Osteoblast (primary cell): ENCODE results near the gene LHFPL3. TPM values are rescaled to one million over a fixed set of nuclear protein-coding genes. Genes with fewer than 3 reads are reported as not detected.

ENCODE experiments used
- DNase-seq: peaks from one replicate; pipeline ENCODE4 v3.0.0; 2011; ENCODE audit warnings: low spot score, mixed read lengths; ENCODE audit not compliant: insufficient read length; ENCODE audit errors: missing footprints
- H2AFZ ChIP-seq: 2 replicates; pipeline ENCODE4 v1.6.0; 2011; ENCODE audit warnings: mild to moderate bottlenecking, low read length
- H3K27ac ChIP-seq: 2 replicates; pipeline ENCODE4 v1.5.1; 2011; ENCODE audit warnings: mild to moderate bottlenecking, low read depth, low read length, moderate library complexity
- H3K27me3 ChIP-seq: 2 replicates; pipeline ENCODE4 v1.6.0; 2012; ENCODE audit warnings: mild to moderate bottlenecking, control low read depth, inconsistent platforms, low read length, moderate library complexity; ENCODE audit not compliant: insufficient read depth
- H3K36me3 ChIP-seq: 2 replicates; pipeline ENCODE4 v1.5.1; 2011; ENCODE audit warnings: mild to moderate bottlenecking, low read length, control low read depth, moderate library complexity; ENCODE audit not compliant: insufficient read depth
- H3K4me1 ChIP-seq: 2 replicates; pipeline ENCODE4 v1.5.1; 2011; ENCODE audit warnings: mild to moderate bottlenecking, low read length, control low read depth, moderate library complexity; ENCODE audit not compliant: insufficient read depth
- H3K4me2 ChIP-seq: 2 replicates; pipeline ENCODE4 v1.6.0; 2011; ENCODE audit warnings: mild to moderate bottlenecking, low read length; ENCODE audit not compliant: insufficient read depth
- H3K4me3 ChIP-seq: fragments of 200-600 bp; sonication (generic); 3 replicates; pipeline ENCODE4 v1.5.1; 2012; ENCODE audit warnings: mild to moderate bottlenecking, low read length, inconsistent platforms; ENCODE audit not compliant: insufficient read depth
- H3K79me2 ChIP-seq: 2 replicates; pipeline ENCODE4 v1.6.0; 2012; ENCODE audit warnings: mild to moderate bottlenecking, low read length, control low read depth, inconsistent platforms; ENCODE audit not compliant: insufficient read depth
- H3K9me3 ChIP-seq: 2 replicates; pipeline ENCODE4 v1.5.1; 2011; ENCODE audit warnings: low read depth, low read length, control low read depth
- H4K20me1 ChIP-seq: 2 replicates; pipeline ENCODE4 v1.6.0; 2012; ENCODE audit warnings: mild to moderate bottlenecking, low read length, control low read depth; ENCODE audit not compliant: insufficient read depth
- total RNA-seq: library from RNA; depleted of rRNA; stranded (reverse); fragments of >200 nt; gene quantifications from 2 replicates; pipeline ENCODE4 v1.2.3, GENCODE V29; 2012
- TF ChIP-seq, protein P1 (sequence below): IDR thresholded peaks from 2 replicates; pipeline ENCODE4 v1.5.1; 2011; ENCODE audit warnings: mild to moderate bottlenecking, low read depth, low read length, moderate library complexity; ENCODE audit errors: extremely low read depth

The LHFPL3 gene
- total RNA-seq, 1 donor, result not detected

DNA sequence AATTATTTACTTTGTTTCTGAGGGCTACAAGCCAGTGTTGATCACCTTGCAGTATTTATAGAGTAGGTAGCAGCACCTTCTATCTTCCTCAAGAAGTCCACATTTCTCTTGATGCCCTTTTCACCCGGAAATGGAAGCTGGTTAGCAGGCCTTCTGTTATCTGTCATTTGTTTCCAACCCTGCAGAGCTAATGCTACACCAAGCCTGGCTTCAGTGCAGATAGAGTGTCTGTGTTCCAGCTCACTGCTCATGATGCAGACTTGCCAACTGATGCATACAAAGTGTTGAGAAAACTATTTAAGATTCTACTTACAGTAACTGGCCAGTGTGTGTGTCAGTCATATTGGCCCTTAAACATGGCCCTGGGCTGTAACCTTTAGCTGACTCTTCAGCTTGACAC lies 301.0 kb downstream of the LHFPL3 start:
- DNase-seq, result no peak
- Histone ChIP-seq H3K4me1 (no peaks in the 10 kb centered on the region), H3K36me3 (no peaks in the 10 kb centered on the region), H3K79me2 (no peaks in the 10 kb centered on the region), H3K4me3 (no peak overlapping the region), H3K27me3 (no peaks in the 10 kb centered on the region), H3K9me3 (no peaks in the 10 kb centered on the region), H2AFZ (no peak overlapping the region), H3K27ac (no peak overlapping the region), H3K4me2 (no peak overlapping the region), H4K20me1 (no peaks in the 10 kb centered on the region)
- TF ChIP-seq, protein P1, sequence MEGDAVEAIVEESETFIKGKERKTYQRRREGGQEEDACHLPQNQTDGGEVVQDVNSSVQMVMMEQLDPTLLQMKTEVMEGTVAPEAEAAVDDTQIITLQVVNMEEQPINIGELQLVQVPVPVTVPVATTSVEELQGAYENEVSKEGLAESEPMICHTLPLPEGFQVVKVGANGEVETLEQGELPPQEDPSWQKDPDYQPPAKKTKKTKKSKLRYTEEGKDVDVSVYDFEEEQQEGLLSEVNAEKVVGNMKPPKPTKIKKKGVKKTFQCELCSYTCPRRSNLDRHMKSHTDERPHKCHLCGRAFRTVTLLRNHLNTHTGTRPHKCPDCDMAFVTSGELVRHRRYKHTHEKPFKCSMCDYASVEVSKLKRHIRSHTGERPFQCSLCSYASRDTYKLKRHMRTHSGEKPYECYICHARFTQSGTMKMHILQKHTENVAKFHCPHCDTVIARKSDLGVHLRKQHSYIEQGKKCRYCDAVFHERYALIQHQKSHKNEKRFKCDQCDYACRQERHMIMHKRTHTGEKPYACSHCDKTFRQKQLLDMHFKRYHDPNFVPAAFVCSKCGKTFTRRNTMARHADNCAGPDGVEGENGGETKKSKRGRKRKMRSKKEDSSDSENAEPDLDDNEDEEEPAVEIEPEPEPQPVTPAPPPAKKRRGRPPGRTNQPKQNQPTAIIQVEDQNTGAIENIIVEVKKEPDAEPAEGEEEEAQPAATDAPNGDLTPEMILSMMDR, result no peak

- Histone ChIP-seq H3K4me3 (no peak overlapping the region), H3K36me3 (no peaks in the 10 kb centered on the region), H2AFZ (no peak overlapping the region), H3K4me1 (no peaks in the 10 kb centered on the region), H3K4me2 (no peak overlapping the region), H3K27me3 (no peaks in the 10 kb centered on the region), H4K20me1 (no peaks in the 10 kb centered on the region), H3K79me2 (no peaks in the 10 kb centered on the region), H3K27ac (no peak overlapping the region), H3K9me3 (no peaks in the 10 kb centered on the region)
- DNase-seq, result no peak
- TF ChIP-seq, protein P1, result no peak
Measured at GRCh38 chr7:104640506-104640905, 312.1 kb downstream of the LHFPL3 start.

DNA sequence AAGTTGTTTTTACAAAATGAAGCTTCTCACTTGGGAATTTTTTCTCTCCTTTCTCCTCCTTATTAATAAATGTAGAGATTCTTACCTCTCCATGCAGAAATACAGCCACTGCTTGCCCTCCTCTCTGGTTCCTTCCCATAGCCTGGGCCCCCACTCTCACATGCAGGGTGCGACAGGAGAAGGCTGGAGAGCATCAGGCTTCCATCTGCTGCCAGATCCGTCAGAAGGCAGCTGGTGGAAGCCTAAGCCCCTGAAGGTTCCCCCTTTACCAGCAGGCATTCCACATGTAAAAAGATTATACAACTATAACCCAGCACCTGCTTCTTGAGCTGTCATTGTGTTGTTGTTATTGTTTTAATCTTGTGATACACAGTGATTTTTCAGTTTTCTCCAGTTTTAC lies 314.2 kb downstream of the LHFPL3 start:
- Histone ChIP-seq H2AFZ (no peak overlapping the region), H3K9me3 (no peaks in the 10 kb centered on the region), H3K4me2 (no peak overlapping the region), H4K20me1 (no peaks in the 10 kb centered on the region), H3K79me2 (no peaks in the 10 kb centered on the region), H3K27ac (no peak overlapping the region), H3K36me3 (no peaks in the 10 kb centered on the region), H3K4me3 (no peak overlapping the region), H3K27me3 (no peaks in the 10 kb centered on the region), H3K4me1 (no peaks in the 10 kb centered on the region)
- TF ChIP-seq, protein P1, result no peak
- no peak for DNase-seq

GRCh38 chr7:104643587-104644217 lies 315.3 kb downstream of the LHFPL3 start:
- Histone ChIP-seq H3K36me3 (no peaks in the 10 kb centered on the region), H3K79me2 (no peaks in the 10 kb centered on the region), H3K27me3 (no peaks in the 10 kb centered on the region), H3K4me3 (no peak overlapping the region), H2AFZ (no peak overlapping the region), H3K9me3 (no peaks in the 10 kb centered on the region), H3K4me2 (no peak overlapping the region), H4K20me1 (no peaks in the 10 kb centered on the region), H3K27ac (no peak overlapping the region), H3K4me1 (no peaks in the 10 kb centered on the region)
- TF ChIP-seq, protein P1, result peak; percentile 64
- peak; percentile 14 for DNase-seq
